GM23338 (cell line): ENCODE data around the gene CEP95. TPM values are rescaled to one million over a fixed set of nuclear protein-coding genes. Genes with fewer than 3 reads are reported as not detected.

Source experiments
- ATAC-seq: fragments of 200-7000 bp; cut with Tn5 transposase; 3 replicates; pipeline ENCODE4 v1.9.1; 2020
- DNase-seq: peaks from one replicate; pipeline ENCODE4 v3.0.0-alpha.2; 2015; ENCODE audit warnings: low spot score
- H2AFZ ChIP-seq: fragments of 200-600 bp; sonication (generic); 2 replicates; pipeline ENCODE4 v1.8.0; 2016; ENCODE audit warnings: antibody characterized with exemption, mild to moderate bottlenecking, moderate library complexity
- H3F3A ChIP-seq: fragments of 200-600 bp; sonication (generic); replicated peaks from 2 replicates; pipeline ENCODE4 v1.8.0; 2017; ENCODE audit warnings: antibody characterized with exemption, mixed run types, low read depth
- H3K27ac ChIP-seq: fragments of 200-600 bp; sonication (generic); 2 replicates; pipeline ENCODE4 v1.6.1; 2016; ENCODE audit warnings: low read depth
- H3K27me3 ChIP-seq: fragments of 200-600 bp; sonication (generic); 2 replicates; pipeline ENCODE4 v1.8.0; 2016; ENCODE audit warnings: mild to moderate bottlenecking, mixed run types, moderate library complexity; ENCODE audit not compliant: insufficient read depth
- H3K36me3 ChIP-seq: fragments of 200-600 bp; sonication (generic); 2 replicates; pipeline ENCODE4 v1.8.0; 2016; ENCODE audit warnings: mild to moderate bottlenecking; ENCODE audit not compliant: insufficient read depth
- H3K4me1 ChIP-seq: fragments of 200-600 bp; sonication (generic); 2 replicates; pipeline ENCODE4 v1.8.0; 2016; ENCODE audit warnings: mild to moderate bottlenecking, moderate library complexity; ENCODE audit not compliant: insufficient read depth
- H3K4me2 ChIP-seq: fragments of 200-600 bp; sonication (generic); 2 replicates; pipeline ENCODE4 v1.7.1; 2017; ENCODE audit warnings: mixed run types
- H3K4me3 ChIP-seq: fragments of 200-600 bp; sonication (generic); 2 replicates; pipeline ENCODE4 v1.6.1; 2016; ENCODE audit warnings: mixed run types
- H3K79me2 ChIP-seq: fragments of 200-600 bp; sonication (generic); replicated peaks from 2 replicates; pipeline ENCODE4 v1.8.0; 2017; ENCODE audit warnings: mild to moderate bottlenecking; ENCODE audit not compliant: insufficient read depth
- H3K9me2 ChIP-seq: fragments of 200-600 bp; sonication (generic); 2 replicates; pipeline ENCODE4 v1.8.0; 2017; ENCODE audit not compliant: insufficient read depth
- H4K20me1 ChIP-seq: fragments of 200-600 bp; sonication (generic); replicated peaks from 2 replicates; pipeline ENCODE4 v1.8.0; 2017; ENCODE audit warnings: mild to moderate bottlenecking; ENCODE audit not compliant: insufficient read depth
- H3K27ac Mint-ChIP-seq: 2 replicates; pipeline ENCODE4 v1.8.0; 2020; ENCODE audit warnings: inconsistent platforms, mild to moderate bottlenecking, moderate library complexity, mixed read lengths
- H3K27me3 Mint-ChIP-seq: 3 replicates; pipeline ENCODE4 v1.8.0; 2022; ENCODE audit warnings: low read depth, mild to moderate bottlenecking, moderate library complexity, mixed read lengths, inconsistent platforms; ENCODE audit not compliant: insufficient read depth, poor library complexity
- H3K36me3 Mint-ChIP-seq: 3 replicates; pipeline ENCODE4 v1.8.0; 2021; ENCODE audit warnings: low read depth, mild to moderate bottlenecking, inconsistent platforms, moderate library complexity, mixed read lengths
- H3K4me1 Mint-ChIP-seq: 3 replicates; pipeline ENCODE4 v1.8.0; 2020; ENCODE audit warnings: mild to moderate bottlenecking, inconsistent platforms, mixed read lengths
- H3K4me3 Mint-ChIP-seq: 3 replicates; pipeline ENCODE4 v1.8.0; 2021; ENCODE audit warnings: moderate library complexity, mild to moderate bottlenecking, inconsistent platforms, mixed read lengths
- H3K9me3 Mint-ChIP-seq: 3 replicates; pipeline ENCODE4 v1.8.0; 2020; ENCODE audit warnings: moderate library complexity, mild to moderate bottlenecking, inconsistent platforms, mixed read lengths
- CREB1 ChIP-seq: fragments of 250-450 bp; sonication (Bioruptor Pico); IDR thresholded peaks from 2 replicates; pipeline ENCODE4 v1.5.0; 2020; ENCODE audit warnings: low read depth, mild to moderate bottlenecking, moderate library complexity
- CTCF ChIP-seq, 2 experiments: fragments of 200-600 bp in 1 of 2; sonication (generic) in 1 of 2; conservative IDR thresholded peaks; 2 replicates each; pipeline versions ENCODE4 v1.5.1 to v1.6.1; 2016 to 2017; ENCODE audit warnings: antibody characterized with exemption in 2 of 2, low read depth in 2 of 2, mild to moderate bottlenecking in 2 of 2, moderate library complexity in 1 of 2
- ETS1 ChIP-seq: IDR thresholded peaks from 2 replicates; pipeline ENCODE4 v1.6.1; 2016; ENCODE audit warnings: antibody characterized with exemption
- EZH2 ChIP-seq: fragments of 200-600 bp; sonication (generic); IDR thresholded peaks from one replicate; pipeline ENCODE4 v1.8.0; 2017; ENCODE audit warnings: antibody characterized with exemption, mild to moderate bottlenecking, low read depth; ENCODE audit not compliant: unreplicated experiment
- EZH2phosphoT487 ChIP-seq: fragments of 200-600 bp; sonication (generic); IDR thresholded peaks from one replicate; pipeline ENCODE4 v1.8.1; 2018; ENCODE audit warnings: antibody characterized with exemption; ENCODE audit not compliant: unreplicated experiment
- JUNB ChIP-seq: IDR thresholded peaks from one replicate; pipeline ENCODE4 v1.6.1; 2016; ENCODE audit warnings: antibody characterized with exemption; ENCODE audit not compliant: unreplicated experiment
- NANOG ChIP-seq: IDR thresholded peaks from 2 replicates; pipeline ENCODE4 v1.6.1; 2016; ENCODE audit warnings: antibody characterized with exemption, borderline replicate concordance
- POLR2AphosphoS5 ChIP-seq: IDR thresholded peaks from 2 replicates; pipeline ENCODE4 v1.6.1; 2016; ENCODE audit warnings: antibody characterized with exemption, low read depth
- REST ChIP-seq: IDR thresholded peaks from one replicate; pipeline ENCODE4 v1.6.1; 2018; ENCODE audit warnings: antibody characterized with exemption; ENCODE audit not compliant: unreplicated experiment
- STAT1 ChIP-seq: IDR thresholded peaks from one replicate; pipeline ENCODE4 v1.6.1; 2016; ENCODE audit warnings: antibody characterized with exemption; ENCODE audit not compliant: unreplicated experiment
- ZNF114 ChIP-seq: fragments of 250-450 bp; sonication (Bioruptor Pico); IDR thresholded peaks from 2 replicates; pipeline ENCODE4 v1.5.0; 2020; ENCODE audit warnings: mild to moderate bottlenecking, moderate library complexity
- ZNF331 ChIP-seq: fragments of 250-450 bp; sonication (Bioruptor Pico); IDR thresholded peaks from 2 replicates; pipeline ENCODE4 v1.5.0; 2020; ENCODE audit warnings: low read depth, mild to moderate bottlenecking, moderate library complexity
- ZNF462 ChIP-seq: fragments of 250-450 bp; sonication (Bioruptor Pico); IDR thresholded peaks from 2 replicates; pipeline ENCODE4 v1.5.0; 2020; ENCODE audit warnings: mild to moderate bottlenecking, moderate library complexity
- polyA plus RNA-seq: library from polyadenylated mRNA; unstranded; fragments of >200 nt; fragmentation: Nextera tagmentation; extraction: Ambion mirVana; gene quantifications from 2 replicates; pipeline ENCODE4 v1.2.1, GENCODE V29; 2016
- total RNA-seq: library from RNA; depleted of rRNA; stranded (reverse); fragments of >200 nt; shearing (Covaris generic); gene quantifications from 2 replicates; pipeline ENCODE4 v1.2.3, GENCODE V29; 2014

CEP95 gene
- total and polyA plus RNA-seq, 2 experiments from 2014 or later: 41.1 to 45.4 TPM

- peaks cover 38% of the 10 kb centered on the region for H3K79me2 ChIP-seq
- Mint-ChIP-seq H3K27ac (no peak overlapping the region; the same call in 1 of the 2 replicates), H3K4me1 (peaks cover 23% of the 10 kb centered on the region), H3K9me3 (peaks cover 17% of the 10 kb centered on the region), H3K27me3 (peaks cover 24% of the 10 kb centered on the region), H3K4me3 (peak overlapping the region; percentile 100), H3K36me3 (peaks cover 84% of the 10 kb centered on the region)
- DNase-seq: no peak
- H3K36me3 ChIP-seq: peaks cover 37% of the 10 kb centered on the region
- peaks cover 10% of the 10 kb centered on the region for H3K4me1 ChIP-seq
- H4K20me1 ChIP-seq: peaks cover 11% of the 10 kb centered on the region
- H2AFZ ChIP-seq: no peak overlapping the region
- H3K4me3 ChIP-seq: no peak overlapping the region
- no peaks in the 10 kb centered on the region for H3K9me2 ChIP-seq
- H3F3A ChIP-seq: peaks cover 20% of the 10 kb centered on the region
- TF ChIP-seq CTCF (conservative IDR thresholded peaks at IDR 0.05; ENCODE audit: low read depth in 2 of 2) (no peak), ZNF331 (CRISPR knock-in tag) (no peak), JUNB (no peak), ETS1 (no peak), ZNF114 (CRISPR knock-in tag) (no peak), NANOG (no peak), EZH2 (no peak), ZNF462 (CRISPR knock-in tag) (no peak), CREB1 (CRISPR knock-in tag) (no peak), POLR2AphosphoS5 (no peak), EZH2phosphoT487 (no peak), REST (no peak), STAT1 (no peak)
- H3K4me2 ChIP-seq: peak overlapping the region; percentile 84
- no peak for ATAC-seq
- H3K27me3 ChIP-seq: no peaks in the 10 kb centered on the region
- H3K27ac ChIP-seq: no peak overlapping the region
These were observed 12.7 kb upstream of the CEP95 start for GRCh38 chr17:64494121-64494520.
